GM21447 (cell line): ENCODE data around the gene MRAS.
"Not testable (repeated sequence)": the region's sequence is repeated elsewhere in the genome, so short reads cannot be mapped to it uniquely, and the experiment has no call there.

Experiments
- ATAC-seq: cut with Tn5 transposase; IDR thresholded peaks from one replicate; pipeline ENCODE4 v1.9.1; 2021; ENCODE audit not compliant: unreplicated experiment

MRAS gene

GRCh38 chr3:138442433-138442832 is 94.1 kb downstream of the MRAS start:
- no peak for ATAC-seq

DNA sequence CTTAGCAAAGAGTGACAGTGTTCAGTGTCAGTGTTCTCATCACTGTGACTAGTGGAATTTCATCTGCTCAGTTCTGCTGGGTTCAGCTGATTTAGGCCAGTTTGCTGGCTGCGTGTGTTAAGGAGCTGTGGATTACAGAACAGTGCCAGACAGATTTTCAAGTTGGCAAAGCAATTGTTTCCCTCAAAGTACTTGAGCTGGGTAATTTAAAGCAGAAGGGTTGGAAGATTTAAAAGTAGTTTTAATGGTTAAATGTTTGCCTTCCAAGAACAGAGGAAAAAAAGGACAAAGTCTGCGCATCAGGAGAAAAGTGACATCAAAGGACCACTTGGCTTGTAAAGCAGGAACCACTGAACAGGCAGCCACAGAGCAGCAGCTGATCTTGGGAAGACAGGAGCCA is 94.7 kb downstream of the MRAS start:
- no peak for ATAC-seq

- ATAC-seq: no peak
Observed at GRCh38 chr3:138443521-138444503, 95.4 kb downstream of the MRAS start.

DNA sequence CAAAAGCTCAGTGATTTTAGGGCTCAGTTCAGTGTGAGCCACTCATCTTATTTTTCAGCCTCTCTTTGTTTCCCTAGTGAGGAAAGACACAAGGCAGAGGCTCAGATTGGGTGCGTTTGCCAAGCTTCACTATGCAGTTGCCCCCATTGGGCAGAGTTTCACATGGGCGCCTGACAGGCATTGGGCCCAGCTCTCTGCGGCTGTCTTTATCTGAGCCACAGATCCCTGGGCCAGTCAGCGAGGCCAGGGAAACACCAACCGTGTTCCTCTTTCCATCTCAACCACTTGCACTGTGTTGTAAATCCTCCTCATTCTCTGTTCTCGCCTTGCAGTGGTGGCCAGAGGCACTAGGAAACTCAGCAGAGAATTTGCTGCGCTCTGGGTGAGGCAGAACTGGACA is 96.9 kb downstream of the MRAS start:
- ATAC-seq: no peak

DNA sequence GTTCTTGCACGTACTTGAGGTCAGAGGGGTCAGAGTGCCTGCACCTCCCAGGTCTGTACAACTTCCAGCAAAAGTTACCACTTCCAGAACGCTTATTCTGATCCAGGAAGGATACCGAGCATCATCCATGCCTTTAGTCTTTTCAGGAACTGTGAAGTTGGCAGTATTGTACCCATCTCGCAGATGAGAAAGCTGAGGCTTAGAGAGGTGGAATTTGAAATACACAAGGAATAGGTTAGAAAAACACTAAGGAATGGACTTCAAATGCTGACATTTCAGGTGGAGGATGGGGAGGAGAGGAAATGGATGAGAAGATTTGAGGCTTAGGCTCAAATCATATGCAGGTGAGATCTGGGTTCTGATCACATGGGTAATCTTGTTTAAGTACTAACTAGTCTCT is 97.3 kb downstream of the MRAS start:
- ATAC-seq: no peak

- ATAC-seq: no peak
Observed at GRCh38 chr3:138448631-138449030, 100.3 kb downstream of the MRAS start.

DNA sequence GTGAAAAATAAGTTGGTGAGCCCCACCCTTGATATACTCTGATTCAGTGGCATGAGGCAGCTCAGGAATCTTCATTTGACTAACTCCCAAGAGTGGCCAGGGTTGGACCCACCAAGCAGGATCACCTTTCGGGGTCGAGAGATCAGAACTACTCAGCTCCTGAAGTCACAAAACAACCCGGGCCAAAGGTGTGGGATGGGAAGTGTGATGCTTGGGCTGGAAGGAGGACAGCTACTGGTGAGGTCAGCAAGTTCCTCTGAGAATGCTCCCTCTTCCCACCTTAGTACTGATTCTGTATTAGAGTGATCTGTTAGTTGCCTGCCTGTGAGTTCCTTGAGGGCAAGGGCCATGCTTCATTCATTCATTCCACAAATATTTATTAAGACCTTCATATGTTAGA is 101.1 kb downstream of the MRAS start:
- no peak for ATAC-seq

GRCh38 chr3:138450181-138450580 is 101.8 kb downstream of the MRAS start:
- no peak for ATAC-seq

DNA sequence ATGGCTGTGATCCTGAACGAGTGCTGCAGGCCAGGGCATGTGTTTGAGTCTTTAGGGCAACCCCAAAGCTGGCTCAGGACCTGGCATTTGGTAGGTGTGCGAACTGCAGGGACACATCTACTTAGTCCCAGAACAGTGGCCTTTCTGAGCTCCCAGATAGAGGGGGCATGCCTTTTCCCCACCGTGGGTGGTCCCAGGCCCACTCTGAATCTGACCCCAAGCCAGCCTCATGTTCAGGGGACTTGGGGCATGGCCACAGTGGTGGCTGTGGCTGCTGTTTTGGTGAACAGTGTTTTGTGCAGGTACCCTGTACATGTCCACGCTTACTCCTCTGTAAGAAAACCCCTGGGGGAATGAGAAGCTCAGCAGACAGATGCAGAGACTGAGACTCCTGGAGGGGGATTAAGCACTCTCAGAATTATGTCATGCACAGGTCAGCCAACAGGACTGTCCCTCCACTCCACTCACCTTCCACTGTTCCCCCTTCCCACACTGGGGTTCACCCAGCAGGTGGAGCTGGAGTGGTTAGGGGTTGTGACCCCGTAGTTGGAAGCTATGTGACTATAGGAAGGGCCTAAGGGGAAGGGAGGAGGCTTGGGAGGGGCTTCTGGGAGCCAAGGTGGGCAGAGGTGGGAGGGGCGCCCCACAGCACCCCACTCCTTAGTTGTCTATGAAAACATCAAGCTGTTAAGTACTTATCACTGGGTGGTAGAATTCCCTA is 102.5 kb downstream of the MRAS start:
- ATAC-seq: no peak

DNA sequence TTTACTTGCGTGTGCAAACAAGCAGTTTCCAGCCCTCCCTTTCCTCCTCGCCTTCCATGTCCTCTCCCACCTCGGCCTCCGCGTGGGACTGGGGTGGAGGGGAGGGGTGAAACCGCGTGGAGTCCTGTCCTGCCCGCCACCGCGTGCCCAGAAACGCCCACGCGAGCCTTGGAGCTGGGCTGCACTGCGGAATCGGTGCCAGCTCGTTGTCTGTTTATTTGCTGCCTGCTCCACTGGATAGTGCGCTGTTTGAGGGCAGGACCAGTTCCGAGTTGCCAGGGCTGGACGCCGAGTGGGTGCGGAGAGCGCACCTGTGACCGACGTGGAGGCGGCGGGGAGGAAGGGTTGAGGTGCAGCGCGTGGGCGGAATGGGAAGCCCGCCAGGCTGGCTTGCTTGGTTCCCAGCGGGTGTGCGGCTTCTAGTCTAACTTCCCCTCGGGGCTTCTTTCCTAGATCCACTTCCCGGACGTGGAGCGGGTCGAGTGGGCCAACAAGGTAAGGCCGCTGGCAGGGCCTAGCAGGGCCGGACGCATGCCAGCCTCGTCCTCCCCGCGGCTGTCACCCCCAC is 103.3 kb downstream of the MRAS start:
- no peak for ATAC-seq

- ATAC-seq: no peak
Observed at GRCh38 chr3:138452436-138452835, 104.1 kb downstream of the MRAS start.

DNA sequence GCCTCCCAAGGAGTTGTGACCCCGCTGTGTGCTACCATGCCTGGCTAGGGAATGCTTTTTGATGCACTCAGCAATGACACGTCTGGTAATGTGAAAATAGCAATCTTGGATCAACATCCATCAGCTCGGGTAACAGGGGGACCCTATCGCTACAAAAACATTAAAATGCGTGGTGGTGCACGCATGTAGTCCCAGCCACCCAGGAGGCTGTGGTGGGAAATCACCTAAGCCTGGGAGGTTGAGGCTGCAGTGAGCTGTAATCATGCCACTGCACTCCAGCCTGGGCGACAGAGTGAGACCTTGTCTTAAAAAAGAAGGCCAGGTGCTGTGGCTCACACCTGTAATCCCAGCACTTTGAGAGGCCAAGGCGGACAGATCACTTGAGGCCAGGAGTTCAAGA is 105.6 kb downstream of the MRAS start:
- ATAC-seq: not testable (repeated sequence)
